ENCODE data around the gene IRF2BPL. TPM values are rescaled to one million over a fixed set of nuclear protein-coding genes. Genes with fewer than 3 reads are reported as not detected.
"Not testable (repeated sequence)": the region's sequence is repeated elsewhere in the genome, so short reads cannot be mapped to it uniquely, and the experiment has no call there.

The IRF2BPL gene
- total RNA-seq, 1 donor from 2014 or later = 14.2 TPM

DNA sequence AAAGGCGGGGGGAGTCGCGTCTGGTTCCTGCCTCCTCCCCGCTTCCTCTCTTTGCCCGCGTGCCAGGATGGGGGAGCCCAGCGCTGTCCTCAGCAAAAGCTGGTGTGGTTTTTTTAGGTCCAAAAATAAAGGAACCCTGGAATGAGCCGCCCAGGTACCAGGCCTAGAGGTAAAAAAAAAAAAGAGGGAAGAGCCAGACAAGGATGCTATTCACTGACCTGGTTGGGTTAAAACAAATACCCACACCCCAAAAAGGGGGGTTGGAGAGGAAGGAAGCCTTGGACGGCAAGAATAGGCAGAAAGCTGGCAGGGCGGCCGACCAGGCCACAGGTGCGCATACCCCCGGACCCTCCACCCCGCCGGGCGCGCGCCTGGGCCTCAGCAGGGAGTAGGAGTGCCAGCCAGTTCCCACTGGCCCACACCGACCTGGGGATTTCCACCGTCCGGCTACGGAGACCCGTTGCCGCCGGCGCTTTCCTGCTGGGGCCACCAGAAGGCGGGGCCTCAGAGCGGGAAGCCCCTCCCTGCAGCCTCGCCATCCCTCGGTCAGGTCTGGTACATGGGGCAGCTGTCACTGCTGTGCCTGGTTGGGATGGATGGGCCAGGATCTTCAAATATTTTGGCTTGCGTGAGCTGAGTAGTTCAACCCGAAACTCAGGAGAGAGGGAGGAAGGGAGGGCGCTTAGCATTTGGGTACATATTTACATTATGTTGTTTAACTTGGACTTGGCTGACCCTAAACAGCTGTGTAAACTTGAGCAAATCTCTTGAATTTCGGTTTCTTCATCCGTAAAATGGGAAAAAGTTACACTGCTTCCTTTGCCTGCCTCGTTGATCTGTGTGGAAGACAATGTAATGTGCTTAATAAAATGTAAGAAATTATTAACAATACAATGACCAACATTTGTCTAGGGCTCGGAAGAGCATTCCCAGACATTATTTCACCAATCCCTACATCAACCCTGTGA is 5.4 kb upstream of the IRF2BPL start:
- ATAC-seq = peak; percentile 50

DNA sequence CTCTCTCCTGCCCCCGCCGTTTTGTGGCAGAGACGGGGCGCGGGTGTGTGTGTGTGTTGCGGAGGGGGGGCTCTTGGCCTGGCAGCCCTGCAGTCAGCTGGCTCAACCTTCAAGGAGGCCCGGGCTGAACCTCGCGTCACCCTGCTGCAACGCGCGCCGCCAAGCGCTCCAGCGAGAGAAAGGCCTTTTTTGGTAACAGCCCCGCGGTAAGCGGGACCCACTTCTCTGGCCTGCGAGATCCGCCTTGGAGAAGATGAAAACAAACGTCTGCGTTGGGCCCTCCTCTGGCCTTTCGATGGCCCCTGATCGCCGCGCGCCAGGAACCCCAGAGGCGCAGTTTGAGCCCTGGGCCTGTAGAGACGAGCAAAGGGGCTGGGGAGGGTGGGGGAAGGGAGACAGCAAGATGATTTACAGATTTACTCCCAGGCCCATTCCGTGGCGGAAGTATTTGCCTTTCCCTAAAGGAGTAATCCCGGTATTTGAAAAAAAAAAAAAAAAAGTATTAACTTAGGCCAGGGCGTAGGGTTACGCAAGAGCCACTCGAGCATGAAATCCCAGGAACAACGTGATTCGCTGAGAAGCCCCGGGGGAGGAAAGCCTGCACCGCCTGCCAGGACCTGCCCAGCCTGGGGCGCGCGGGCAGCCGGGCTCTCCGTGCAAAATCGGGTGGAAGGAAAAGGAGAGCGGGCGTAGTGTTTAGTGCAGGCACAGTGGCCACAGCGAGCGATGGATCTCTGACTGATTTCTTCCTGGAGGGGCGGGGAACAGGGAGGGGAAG is 4.5 kb upstream of the IRF2BPL start:
- ATAC-seq = peak; percentile 82

- no peak for ATAC-seq
These were observed 4.0 kb upstream of the IRF2BPL start for GRCh38 chr14:77032491-77032843.

- ATAC-seq = no peak
These were observed 3.4 kb upstream of the IRF2BPL start for GRCh38 chr14:77031759-77032490.

GRCh38 chr14:77027538-77028383 is 747 bp downstream of the IRF2BPL start:
- peak; percentile 7 for ATAC-seq

DNA sequence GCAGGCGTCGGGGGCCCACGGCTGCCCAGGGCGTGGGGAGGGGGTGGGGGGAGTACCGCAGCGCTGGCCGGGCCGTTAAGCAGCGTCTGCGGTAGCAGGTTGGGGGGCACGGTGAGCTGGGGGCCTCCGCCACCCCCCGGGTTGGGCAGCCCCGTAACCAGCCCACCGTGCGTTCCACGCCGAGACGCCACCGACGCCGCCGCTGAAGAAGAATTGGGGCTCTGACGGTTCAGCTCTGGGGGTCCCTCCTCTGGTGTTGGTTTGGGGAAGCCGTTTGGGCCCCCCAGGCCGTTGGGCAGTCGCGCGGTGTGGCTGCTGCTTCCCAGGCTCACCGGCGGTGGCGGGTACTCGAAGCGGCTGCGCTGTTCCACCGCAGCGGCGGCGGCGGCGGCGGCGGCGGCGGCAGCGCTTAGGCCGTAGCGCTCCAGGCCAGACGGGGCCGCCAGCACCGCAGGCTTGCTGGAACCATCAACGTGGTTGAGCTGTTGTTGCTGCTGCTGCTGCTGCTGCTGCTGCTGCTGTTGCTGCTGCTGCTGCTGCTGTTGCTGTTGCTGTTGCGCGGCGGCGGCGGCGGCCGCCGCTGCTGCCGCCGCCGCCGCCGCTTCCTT is 1.5 kb downstream of the IRF2BPL start:
- no peak for ATAC-seq

GRCh38 chr14:77026166-77026929 is 2.2 kb downstream of the IRF2BPL start:
- ATAC-seq = no peak

DNA sequence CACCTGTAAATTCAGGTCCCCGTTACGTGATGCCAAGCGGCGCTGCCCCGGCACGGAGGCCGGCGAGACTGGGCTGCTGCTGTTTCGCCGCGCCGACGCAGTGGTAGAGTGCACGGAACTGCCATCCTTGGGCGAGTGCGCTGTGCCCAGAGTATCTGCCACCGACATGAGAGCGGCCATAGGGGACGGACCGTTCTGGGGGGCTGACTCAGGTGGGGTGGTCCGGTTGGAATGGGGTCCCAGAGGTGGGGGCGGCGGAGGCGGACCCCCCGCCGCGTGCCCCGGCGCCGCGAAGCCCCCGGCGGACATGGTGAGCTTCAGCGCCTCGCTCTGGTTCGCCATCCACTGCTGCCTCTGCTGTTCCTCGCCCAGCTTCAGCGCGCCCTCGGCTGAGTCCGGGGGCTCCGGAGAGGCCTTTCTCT is 2.8 kb downstream of the IRF2BPL start:
- ATAC-seq = no peak

GRCh38 chr14:77024171-77024691 is 4.3 kb downstream of the IRF2BPL start:
- ATAC-seq = no peak

- ATAC-seq = peak; percentile 54
These were observed 5.2 kb downstream of the IRF2BPL start for GRCh38 chr14:77023001-77023996.

DNA sequence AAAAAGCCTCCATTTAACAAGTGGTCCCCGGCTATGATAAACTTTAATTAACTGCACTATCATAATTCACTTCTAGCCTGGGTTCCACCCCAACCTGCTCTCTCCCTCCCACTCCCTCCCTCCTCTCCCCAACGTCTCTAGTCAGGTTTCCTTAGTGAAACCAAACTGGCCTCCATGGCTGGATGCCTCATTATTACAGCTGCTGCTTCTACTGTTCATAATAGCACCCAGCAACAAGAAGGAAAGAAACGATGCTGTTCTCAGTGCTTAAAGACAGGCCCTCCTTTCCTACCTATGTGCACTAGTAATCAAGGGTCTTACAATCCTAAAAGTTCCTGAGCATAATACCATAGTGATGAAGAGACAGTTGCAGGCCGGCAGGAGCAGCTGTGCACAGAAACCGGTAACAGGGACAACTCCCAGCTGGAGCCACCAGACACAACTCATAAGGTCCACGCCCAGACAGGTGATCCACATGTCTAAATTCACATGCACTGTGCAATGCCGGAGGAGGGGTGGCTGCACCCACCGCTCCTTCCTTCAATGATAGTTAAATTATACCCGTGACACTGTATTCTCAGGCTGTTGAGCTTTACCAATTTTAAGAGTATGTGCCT is 6.2 kb downstream of the IRF2BPL start:
- ATAC-seq = peak; percentile 40

GRCh38 chr14:77021424-77021823 is 7.1 kb downstream of the IRF2BPL start:
- ATAC-seq = not testable (repeated sequence)

- no peak for ATAC-seq
These were observed 9.7 kb downstream of the IRF2BPL start for GRCh38 chr14:77018785-77019184.

GRCh38 chr14:77017666-77018065 is 10.8 kb downstream of the IRF2BPL start:
- no peak for ATAC-seq

- no peak for ATAC-seq
These were observed 13.8 kb downstream of the IRF2BPL start for GRCh38 chr14:77014734-77015133.

- peak; percentile 25 for ATAC-seq
These were observed 14.4 kb downstream of the IRF2BPL start for GRCh38 chr14:77014004-77014604.

DNA sequence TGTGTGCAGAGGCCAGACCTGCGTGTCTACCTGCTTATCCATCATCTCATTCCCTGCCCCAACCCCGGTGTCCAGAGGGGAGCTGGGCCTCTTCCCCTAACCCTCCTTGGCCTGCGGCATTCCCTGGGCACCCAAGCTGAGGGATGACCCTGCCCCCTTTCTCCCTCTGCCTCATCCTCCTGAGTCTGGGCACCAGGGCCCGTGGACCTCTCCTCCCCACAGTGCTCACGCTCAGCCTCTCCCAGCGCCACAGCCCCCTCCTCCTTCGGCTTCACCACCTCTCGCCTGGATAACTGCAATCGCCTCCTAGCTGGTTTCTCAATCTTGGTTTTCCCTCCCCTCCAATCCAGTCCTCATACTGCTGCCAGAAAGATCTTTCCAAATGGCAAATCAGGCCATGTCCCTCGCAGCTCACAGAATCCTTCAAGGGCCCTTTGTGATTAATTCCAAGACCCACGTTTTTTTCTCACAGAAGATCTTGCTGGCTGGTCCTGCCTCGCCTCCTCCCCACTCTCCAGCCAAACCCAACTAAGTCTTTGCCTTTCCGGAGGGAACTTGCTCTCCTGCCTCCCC is 16.2 kb downstream of the IRF2BPL start:
- ATAC-seq = no peak

GRCh38 chr14:77011245-77011644 is 17.3 kb downstream of the IRF2BPL start:
- ATAC-seq = peak; percentile 14
